ENCODE results near the gene NRXN3. TPM values are rescaled to one million over a fixed set of nuclear protein-coding genes. Genes with fewer than 3 reads are reported as not detected.
"Not testable (repeated sequence)": the region's sequence is repeated elsewhere in the genome, so short reads cannot be mapped to it uniquely, and the experiment has no call there.

The NRXN3 gene
- polyA plus RNA-seq, 1 of the 3 experiments (the other 2 are of a cell fraction) = 1.6 TPM

DNA sequence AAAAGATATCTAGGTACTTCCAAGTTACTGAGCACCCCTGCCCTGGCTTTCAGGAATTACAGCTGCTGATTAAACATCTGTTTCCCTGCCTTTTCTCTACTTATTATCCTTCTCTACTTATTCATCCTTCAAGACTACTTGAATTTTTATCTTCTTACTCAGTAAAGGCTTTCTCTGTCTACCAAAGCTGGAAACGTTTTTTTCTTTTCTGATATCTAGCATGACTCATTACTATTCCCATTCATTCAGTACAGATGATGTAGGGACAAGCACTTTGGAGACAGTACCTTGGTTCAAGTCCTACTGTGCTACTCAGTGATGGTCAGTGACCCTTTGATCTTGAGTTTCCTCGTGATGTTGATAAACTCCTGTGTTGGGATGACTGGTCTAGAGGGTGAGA is 848.7 kb downstream of the NRXN3 start:
- Histone ChIP-seq H4K20me1 (ENCODE audit: insufficient read depth) (no peaks in the 10 kb centered on the region), H3K4me3 (ENCODE audit: low read depth in 2 of 2, low read length in 1 of 2) (no peak overlapping the region), H3K27me3 (ENCODE audit: insufficient read depth) (no peaks in the 10 kb centered on the region), H3K9me3 (no peaks in the 10 kb centered on the region), H3K27ac (ENCODE audit: low read depth in 2 of 2, low read length in 1 of 2) (0 out of 4 replicates have a peak overlapping the region, but pooled peaks of 1 of the 2 experiments have one; percentile 11), H3K4me2 (no peak overlapping the region), H3K4me1 (ENCODE audit: control insufficient read depth in 1 of 2, insufficient read depth in 2 of 2, low read depth in 1 of 2, low read length in 1 of 2) (0 out of 4 replicates have a peak, but pooled peaks cover 0 to 7% of the 10 kb centered on the region in 2 experiments), H3F3A (replicated peaks; ENCODE audit: insufficient read depth) (peaks cover 5% of the 10 kb centered on the region), H2AFZ (ENCODE audit: low read depth) (no peak overlapping the region), H3K79me2 (ENCODE audit: insufficient read depth) (no peaks in the 10 kb centered on the region), H3K36me3 (replicated peaks in 1 of 2; ENCODE audit: control insufficient read depth in 1 of 2, insufficient read depth in 2 of 2, low read length in 1 of 2) (no peaks in the 10 kb centered on the region), H3K9me2 (no peaks in the 10 kb centered on the region), H3K9ac (no peak overlapping the region)
- no peak for DNase-seq
- POLR2A ChIA-PET = no interaction called here
- TF ChIP-seq JUND (IDR thresholded peaks at IDR 0.05) (peak; percentile 67), TCF12 (IDR thresholded peaks at IDR 0.05) (peak; percentile 47; the same call in 1 of the 2 replicates), MXI1 (IDR thresholded peaks at IDR 0.05; ENCODE audit: low read depth, low read length) (no peak), SIN3A (IDR thresholded peaks at IDR 0.05; ENCODE audit: borderline replicate concordance, low read depth, low read length) (no peak), FOSL2 (IDR thresholded peaks at IDR 0.05; ENCODE audit: borderline replicate concordance, low read depth) (peak; percentile 68; the same call in 1 of the 2 replicates), SMC3 (IDR thresholded peaks at IDR 0.05; ENCODE audit: low read depth, low read length) (no peak)
- TF ChIP-seq, protein P1, sequence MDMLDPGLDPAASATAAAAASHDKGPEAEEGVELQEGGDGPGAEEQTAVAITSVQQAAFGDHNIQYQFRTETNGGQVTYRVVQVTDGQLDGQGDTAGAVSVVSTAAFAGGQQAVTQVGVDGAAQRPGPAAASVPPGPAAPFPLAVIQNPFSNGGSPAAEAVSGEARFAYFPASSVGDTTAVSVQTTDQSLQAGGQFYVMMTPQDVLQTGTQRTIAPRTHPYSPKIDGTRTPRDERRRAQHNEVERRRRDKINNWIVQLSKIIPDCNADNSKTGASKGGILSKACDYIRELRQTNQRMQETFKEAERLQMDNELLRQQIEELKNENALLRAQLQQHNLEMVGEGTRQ (IDR thresholded peaks at IDR 0.05; ENCODE audit: borderline replicate concordance, low read depth, low read length) = no peak
- 25% methylated on average over 2 of the region's 2 CpGs for WGBS (ENCODE audit: low lambda C conversion rate)
- CTCF ChIA-PET = no interaction called here

DNA sequence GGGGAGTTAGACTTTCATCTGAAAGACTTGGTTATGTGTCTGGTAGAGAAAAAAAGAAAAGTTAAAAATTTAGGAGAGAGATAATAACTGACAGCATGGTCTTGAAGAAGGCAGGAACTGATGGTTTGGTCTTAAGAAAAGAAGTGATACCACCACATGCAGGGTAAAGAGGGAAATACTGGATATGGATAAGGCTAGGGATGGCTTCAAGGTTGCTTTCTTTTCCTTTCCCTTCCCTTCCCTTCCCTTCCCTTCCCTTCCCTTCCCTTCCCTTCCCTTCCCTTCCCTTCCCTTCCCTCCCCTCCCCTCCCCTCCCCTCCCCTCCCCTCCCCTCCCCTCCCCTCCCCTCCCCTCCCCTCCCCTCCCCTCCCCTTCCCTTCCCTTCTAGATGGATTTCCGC is 849.7 kb downstream of the NRXN3 start:
- H3F3A ChIP-seq (replicated peaks; ENCODE audit: insufficient read depth); H4K20me1 ChIP-seq (ENCODE audit: insufficient read depth); H3K79me2 ChIP-seq (ENCODE audit: insufficient read depth); H3K4me2 ChIP-seq; H3K9me2 ChIP-seq; H3K4me3 ChIP-seq (ENCODE audit: low read depth in 2 of 2, low read length in 1 of 2); H3K4me1 ChIP-seq (ENCODE audit: control insufficient read depth in 1 of 2, insufficient read depth in 2 of 2, low read depth in 1 of 2, low read length in 1 of 2); H3K9me3 ChIP-seq; H3K36me3 ChIP-seq (replicated peaks in 1 of 2; ENCODE audit: control insufficient read depth in 1 of 2, insufficient read depth in 2 of 2, low read length in 1 of 2); H2AFZ ChIP-seq (ENCODE audit: low read depth); H3K27ac ChIP-seq (ENCODE audit: low read depth in 2 of 2, low read length in 1 of 2); H3K27me3 ChIP-seq (ENCODE audit: insufficient read depth); DNase-seq; H3K9ac ChIP-seq: not testable (repeated sequence)
- ChIA-PET CTCF (interaction anchor here (0.8 kb wide), 1 partner anchor 9 kb away, joined by 3 read pairs; no protein-coding TSS in a partner anchor), POLR2A (interaction anchor here (0.7 kb wide), 1 partner anchor 311 kb away, joined by 3 read pairs; no protein-coding TSS in a partner anchor)
- WGBS (ENCODE audit: low lambda C conversion rate) = 100% methylated on average over 1 of the region's 1 CpG

DNA sequence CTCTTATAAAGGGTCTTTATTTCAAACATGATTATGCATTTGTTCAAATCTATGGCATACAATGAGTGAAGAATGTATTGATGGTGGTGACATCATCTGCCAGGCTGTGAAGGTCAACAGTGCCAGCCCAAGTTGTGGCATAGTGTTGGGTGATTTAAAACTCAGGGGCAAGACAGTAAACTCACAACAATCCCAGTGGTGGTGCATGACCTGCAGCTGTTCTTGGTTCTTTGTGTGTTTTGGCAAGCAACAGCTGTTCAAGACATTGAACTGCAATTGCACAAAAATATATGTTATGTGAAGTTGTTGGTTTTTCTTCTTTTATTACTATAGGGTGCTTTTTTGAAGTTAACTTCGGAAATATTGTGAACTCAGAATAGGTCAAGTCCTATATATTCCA is 851.6 kb downstream of the NRXN3 start:
- Histone ChIP-seq H3K9me2 (no peaks in the 10 kb centered on the region), H3K9me3 (no peaks in the 10 kb centered on the region), H3K79me2 (ENCODE audit: insufficient read depth) (no peaks in the 10 kb centered on the region), H3K9ac (no peak overlapping the region), H3K27me3 (ENCODE audit: insufficient read depth) (no peaks in the 10 kb centered on the region), H3K27ac (ENCODE audit: low read depth in 2 of 2, low read length in 1 of 2) (no peak overlapping the region), H4K20me1 (ENCODE audit: insufficient read depth) (no peaks in the 10 kb centered on the region), H3K4me3 (ENCODE audit: low read depth in 2 of 2, low read length in 1 of 2) (no peak overlapping the region), H3K36me3 (replicated peaks in 1 of 2; ENCODE audit: control insufficient read depth in 1 of 2, insufficient read depth in 2 of 2, low read length in 1 of 2) (no peaks in the 10 kb centered on the region), H3K4me1 (ENCODE audit: control insufficient read depth in 1 of 2, insufficient read depth in 2 of 2, low read depth in 1 of 2, low read length in 1 of 2) (0 out of 4 replicates have a peak, but pooled peaks cover 0 to 3% of the 10 kb centered on the region in 2 experiments), H3F3A (replicated peaks; ENCODE audit: insufficient read depth) (peaks cover 5% of the 10 kb centered on the region), H3K4me2 (no peak overlapping the region), H2AFZ (ENCODE audit: low read depth) (no peak overlapping the region)
- TF ChIP-seq, protein P1 (IDR thresholded peaks at IDR 0.05; ENCODE audit: borderline replicate concordance, low read depth, low read length) = no peak
- TF ChIP-seq FOXJ3 (CRISPR knock-in tag; IDR thresholded peaks at IDR 0.05) = no peak
- TF ChIP-seq ELF1 (IDR thresholded peaks at IDR 0.05) = no peak
- no peak for TF ChIP-seq SMC3 (IDR thresholded peaks at IDR 0.05; ENCODE audit: low read depth, low read length)
- TF ChIP-seq RCOR1 (IDR thresholded peaks at IDR 0.05; ENCODE audit: low read length) = no peak
- no peak for TF ChIP-seq RFX5 (IDR thresholded peaks at IDR 0.05; ENCODE audit: low read length)
- no peak for TF ChIP-seq RAD21 (IDR thresholded peaks at IDR 0.05; ENCODE audit: low read length)
- no peak for TF ChIP-seq POLR2AphosphoS5 (IDR thresholded peaks at IDR 0.05; ENCODE audit: low read depth, low read length)
- TF ChIP-seq GATA2 (CRISPR knock-in tag; IDR thresholded peaks at IDR 0.05) = no peak
- TF ChIP-seq GABPA (IDR thresholded peaks at IDR 0.05; ENCODE audit: low read depth) = no peak
- TF ChIP-seq RXRA (IDR thresholded peaks at IDR 0.05; ENCODE audit: borderline replicate concordance, low read depth) = no peak
- TF ChIP-seq, protein P2, sequence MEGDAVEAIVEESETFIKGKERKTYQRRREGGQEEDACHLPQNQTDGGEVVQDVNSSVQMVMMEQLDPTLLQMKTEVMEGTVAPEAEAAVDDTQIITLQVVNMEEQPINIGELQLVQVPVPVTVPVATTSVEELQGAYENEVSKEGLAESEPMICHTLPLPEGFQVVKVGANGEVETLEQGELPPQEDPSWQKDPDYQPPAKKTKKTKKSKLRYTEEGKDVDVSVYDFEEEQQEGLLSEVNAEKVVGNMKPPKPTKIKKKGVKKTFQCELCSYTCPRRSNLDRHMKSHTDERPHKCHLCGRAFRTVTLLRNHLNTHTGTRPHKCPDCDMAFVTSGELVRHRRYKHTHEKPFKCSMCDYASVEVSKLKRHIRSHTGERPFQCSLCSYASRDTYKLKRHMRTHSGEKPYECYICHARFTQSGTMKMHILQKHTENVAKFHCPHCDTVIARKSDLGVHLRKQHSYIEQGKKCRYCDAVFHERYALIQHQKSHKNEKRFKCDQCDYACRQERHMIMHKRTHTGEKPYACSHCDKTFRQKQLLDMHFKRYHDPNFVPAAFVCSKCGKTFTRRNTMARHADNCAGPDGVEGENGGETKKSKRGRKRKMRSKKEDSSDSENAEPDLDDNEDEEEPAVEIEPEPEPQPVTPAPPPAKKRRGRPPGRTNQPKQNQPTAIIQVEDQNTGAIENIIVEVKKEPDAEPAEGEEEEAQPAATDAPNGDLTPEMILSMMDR (IDR thresholded peaks at IDR 0.05) = no peak
- TF ChIP-seq, protein P3, sequence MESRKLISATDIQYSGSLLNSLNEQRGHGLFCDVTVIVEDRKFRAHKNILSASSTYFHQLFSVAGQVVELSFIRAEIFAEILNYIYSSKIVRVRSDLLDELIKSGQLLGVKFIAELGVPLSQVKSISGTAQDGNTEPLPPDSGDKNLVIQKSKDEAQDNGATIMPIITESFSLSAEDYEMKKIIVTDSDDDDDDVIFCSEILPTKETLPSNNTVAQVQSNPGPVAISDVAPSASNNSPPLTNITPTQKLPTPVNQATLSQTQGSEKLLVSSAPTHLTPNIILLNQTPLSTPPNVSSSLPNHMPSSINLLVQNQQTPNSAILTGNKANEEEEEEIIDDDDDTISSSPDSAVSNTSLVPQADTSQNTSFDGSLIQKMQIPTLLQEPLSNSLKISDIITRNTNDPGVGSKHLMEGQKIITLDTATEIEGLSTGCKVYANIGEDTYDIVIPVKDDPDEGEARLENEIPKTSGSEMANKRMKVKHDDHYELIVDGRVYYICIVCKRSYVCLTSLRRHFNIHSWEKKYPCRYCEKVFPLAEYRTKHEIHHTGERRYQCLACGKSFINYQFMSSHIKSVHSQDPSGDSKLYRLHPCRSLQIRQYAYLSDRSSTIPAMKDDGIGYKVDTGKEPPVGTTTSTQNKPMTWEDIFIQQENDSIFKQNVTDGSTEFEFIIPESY (IDR thresholded peaks at IDR 0.05; ENCODE audit: borderline replicate concordance, low read depth) = no peak
- ChIA-PET CTCF (no interaction called here), POLR2A (no interaction called here)
- no peak for DNase-seq
- 53% methylated on average over 1 of the region's 1 CpG for WGBS (ENCODE audit: low lambda C conversion rate)

Data from SK-N-SH (cell line).